Dermis lymphatic vessel endothelial cell (primary cell): Measurements from ENCODE around the gene KRT82. TPM values are rescaled to one million over a fixed set of nuclear protein-coding genes. Genes with fewer than 3 reads are reported as not detected.

Source experiments
- total RNA-seq: library from RNA; depleted of rRNA; stranded (reverse); fragments of >200 nt; gene quantifications from 2 replicates; pipeline ENCODE4 v1.2.1, GENCODE V29; 2014

KRT82 gene
- not detected in 2 replicates for total RNA-seq

DNA sequence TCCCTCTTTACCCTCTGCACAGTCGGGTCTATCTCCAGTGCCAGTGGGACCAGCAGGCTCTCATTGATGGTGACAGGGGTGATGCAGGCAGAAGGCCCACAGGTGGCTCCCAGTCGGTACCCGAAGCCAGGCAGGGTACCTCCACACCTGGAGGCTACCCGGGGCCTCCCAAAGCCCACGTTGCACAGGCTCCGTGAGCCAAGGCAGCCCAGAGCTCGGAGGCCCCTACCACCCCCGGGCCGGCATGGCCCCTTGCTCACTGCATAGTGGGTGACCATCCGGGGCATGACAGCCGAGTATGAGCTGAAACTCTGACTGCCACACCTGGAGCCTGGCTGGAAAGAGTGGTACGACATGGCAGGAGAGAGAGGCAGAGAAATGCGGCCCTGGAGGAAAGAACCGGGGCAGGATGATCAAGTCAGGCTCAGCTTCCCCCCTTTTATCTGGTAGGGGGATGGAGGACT is at the start of gene KRT82:
TSS of gene KRT82 (minus strand) at position 414 of the 464 bp plus-strand sequence. CDS start at position 356, 58 bp downstream.

DNA sequence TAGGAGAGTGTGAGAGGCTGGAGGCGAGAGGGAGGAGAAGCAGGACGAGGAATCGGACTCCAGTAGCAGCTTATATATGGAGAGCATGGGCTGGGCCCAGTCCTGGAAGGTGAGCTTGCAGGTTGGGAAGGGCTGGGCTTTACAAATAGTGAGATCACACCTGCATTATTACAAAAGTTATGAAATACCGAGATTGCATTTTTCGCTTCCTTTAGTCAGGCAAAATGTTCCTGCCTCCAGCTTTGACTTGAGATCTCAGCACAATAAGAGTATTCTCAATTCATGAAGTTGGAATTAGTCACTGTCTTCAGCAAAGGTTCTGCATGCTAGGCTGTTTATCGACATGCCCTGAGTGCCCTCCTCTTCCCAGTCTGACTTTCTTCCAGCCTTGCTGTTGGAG is 46.0 kb upstream of the KRT82 start, which contains the start of gene KRT6B:
TSS of gene KRT6B (minus strand) at position 46 of the 400 bp plus-strand sequence. CDS start 68 bp downstream, outside the sequence.

DNA sequence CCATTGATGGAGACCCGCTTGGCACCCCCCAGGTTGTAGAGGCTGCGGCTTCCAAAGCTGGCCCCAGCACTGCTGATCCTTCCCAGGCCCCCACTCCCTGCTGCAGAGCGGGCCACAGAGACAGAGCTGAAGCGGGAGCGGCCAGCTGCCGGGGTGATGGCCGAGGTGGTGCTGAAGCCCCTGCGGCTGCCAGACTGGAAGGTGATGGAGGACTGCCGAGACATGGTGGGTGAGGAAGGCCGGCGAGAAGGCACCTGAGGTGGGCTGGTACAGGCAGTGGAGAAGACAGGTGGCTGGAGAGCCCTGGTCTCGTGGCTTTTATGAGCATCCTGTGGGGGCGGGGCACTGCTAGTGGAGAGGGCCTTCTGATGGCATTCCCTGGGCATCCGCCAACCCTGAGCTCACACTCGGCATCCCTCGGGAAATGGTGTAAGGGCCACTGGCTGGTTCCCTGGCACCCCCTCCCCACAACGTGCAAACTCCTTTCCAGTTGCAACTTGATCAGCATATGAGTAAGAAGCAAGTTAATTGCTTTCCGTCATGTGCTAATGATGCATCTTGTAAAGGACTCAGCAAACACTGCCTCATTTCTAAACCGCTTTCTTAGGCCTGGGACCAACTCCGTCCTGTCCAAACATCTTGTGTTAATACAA is 28.1 kb upstream of the KRT82 start, which contains the start of gene KRT75:
TSS of gene KRT75 (minus strand) at position 291 of the 653 bp plus-strand sequence. CDS start at position 224, 67 bp downstream.

DNA sequence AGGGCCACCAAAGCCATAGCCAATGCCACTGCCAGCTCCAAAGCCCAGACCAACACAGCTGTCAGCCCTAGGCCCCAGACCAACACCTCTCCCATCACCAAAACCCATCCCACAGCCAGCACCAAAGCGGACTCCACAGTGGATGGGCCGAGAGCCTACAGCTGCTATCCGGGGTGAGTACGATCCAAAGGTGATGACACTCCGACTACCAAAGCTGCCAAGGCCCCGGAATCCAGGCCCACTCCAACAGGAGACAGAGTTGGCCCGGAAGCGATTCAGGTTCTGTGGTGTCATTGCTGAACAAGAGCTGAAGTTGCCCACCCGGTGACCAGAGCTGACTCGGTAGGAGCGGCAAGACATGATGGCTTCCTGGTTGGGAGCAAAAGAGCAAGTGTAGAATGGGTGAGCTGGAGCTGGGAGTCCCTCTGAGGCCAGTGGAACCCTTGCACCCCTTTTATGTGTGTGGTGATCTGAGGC is 20.9 kb downstream of the KRT82 start, which contains the start of gene KRT84:
TSS of gene KRT84 (minus strand) at position 427 of the 477 bp plus-strand sequence. CDS start at position 360, 67 bp downstream.

GRCh38 chr12:52366738-52367485 is 39.2 kb downstream of the KRT82 start, which contains the start of gene KRT85:
KRT85 (minus strand) TSS chr12:52367481; CDS start chr12:52367405, 76 bp downstream.

Other genes starting within 250 kb of the KRT82 start
- gene KRT80, start 214.3 kb downstream of the KRT82 start, total RNA-seq = under 0.01 TPM in 2 replicates
- 9.5 and 21.9 TPM in 2 replicates for gene KRT7, start 173.1 kb downstream of the KRT82 start, total RNA-seq
- gene KRT86, start 131.7 kb downstream of the KRT82 start, total RNA-seq = not detected in 2 replicates
- gene KRT81, start 114.8 kb downstream of the KRT82 start, total RNA-seq = 0.22 TPM in 1 of 2 replicates, not detected in the other
- gene KRT83, start 84.9 kb downstream of the KRT82 start, total RNA-seq = not detected in 2 replicates
- gene KRT85, start 38.9 kb downstream of the KRT82 start, total RNA-seq = not detected in 2 replicates
- gene KRT84, start 20.7 kb downstream of the KRT82 start, total RNA-seq = not detected in 2 replicates
- gene KRT75, start 28.0 kb upstream of the KRT82 start, total RNA-seq = not detected in 2 replicates
- gene KRT6B, start 45.8 kb upstream of the KRT82 start, total RNA-seq = not detected in 2 replicates
- gene KRT6C, start 67.5 kb upstream of the KRT82 start, total RNA-seq = under 0.01 TPM in 1 of 2 replicates, not detected in the other
- 0.11 TPM in 1 of 2 replicates, not detected in the other for gene KRT6A, start 86.9 kb upstream of the KRT82 start, total RNA-seq
- gene KRT5, start 114.1 kb upstream of the KRT82 start, total RNA-seq = 0.11 TPM in 1 of 2 replicates, not detected in the other
- not detected in 2 replicates for gene KRT71, start 146.8 kb upstream of the KRT82 start, total RNA-seq
- not detected in 2 replicates for gene KRT74, start 167.5 kb upstream of the KRT82 start, total RNA-seq
- gene KRT72, start 195.1 kb upstream of the KRT82 start, total RNA-seq = not detected in 2 replicates
- gene KRT73, start 212.2 kb upstream of the KRT82 start, total RNA-seq = not detected in 2 replicates
- not detected in 2 replicates for gene KRT2, start 245.9 kb upstream of the KRT82 start, total RNA-seq